HG03378 (cell line): ENCODE data around the gene GPC3.
"Not testable (repeated sequence)": the region's sequence is repeated elsewhere in the genome, so short reads cannot be mapped to it uniquely, and the experiment has no call there.

Source experiments
- ATAC-seq: cut with Tn5 transposase; IDR thresholded peaks from one replicate; pipeline ENCODE4 v1.9.1; 2021; ENCODE audit warnings: mild to moderate bottlenecking, moderate library complexity; ENCODE audit not compliant: unreplicated experiment

Gene GPC3

GRCh38 chrX:133905305-133905704 is 80.1 kb downstream of the GPC3 start:
- no peak for ATAC-seq

DNA sequence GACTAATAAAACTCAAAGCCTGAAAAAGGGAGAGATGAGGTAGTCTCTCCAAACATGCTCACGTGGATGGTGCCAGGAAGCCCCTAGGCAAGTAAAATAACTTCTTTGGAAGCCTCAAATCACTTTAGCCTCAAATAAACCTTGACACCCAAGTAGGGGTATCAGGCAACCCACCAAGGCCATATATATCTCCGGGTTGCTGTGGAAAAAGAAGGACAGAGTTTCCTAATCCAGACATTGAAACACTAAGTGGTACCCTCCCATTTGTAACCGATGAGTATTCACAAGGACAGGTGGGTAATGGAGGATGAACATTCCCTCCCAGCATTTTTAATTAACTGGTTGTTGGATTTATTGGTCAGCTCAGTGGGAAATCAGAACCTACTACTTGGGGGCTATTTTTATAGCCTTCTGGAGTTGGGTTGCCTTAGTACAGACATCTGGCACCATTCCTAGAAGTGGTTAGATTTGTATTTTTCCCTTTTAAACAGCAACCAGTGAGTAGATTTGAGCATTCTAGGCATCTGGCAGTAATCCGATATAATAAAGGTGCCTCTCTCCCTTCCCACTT is 87.7 kb downstream of the GPC3 start:
- no peak for ATAC-seq

DNA sequence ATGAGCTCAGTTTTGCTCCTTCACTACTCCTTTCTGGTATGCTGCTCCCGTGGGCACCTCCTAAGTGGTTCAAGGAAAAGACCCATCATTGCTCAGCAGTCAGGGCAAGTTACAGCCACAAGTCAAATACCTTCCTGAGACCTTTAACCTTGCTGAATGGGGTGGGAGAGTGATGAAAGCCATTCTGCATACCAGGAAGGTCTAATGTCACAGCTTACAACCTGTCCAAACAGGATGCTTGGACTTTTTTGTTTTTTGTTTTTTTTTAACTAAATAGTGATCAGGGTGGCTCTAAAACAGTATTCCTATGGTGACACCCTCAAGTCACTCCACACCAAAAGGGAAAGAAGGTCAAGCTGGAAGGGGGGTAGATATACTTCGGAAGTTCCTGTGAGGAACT is 93.1 kb downstream of the GPC3 start:
- ATAC-seq: no peak

DNA sequence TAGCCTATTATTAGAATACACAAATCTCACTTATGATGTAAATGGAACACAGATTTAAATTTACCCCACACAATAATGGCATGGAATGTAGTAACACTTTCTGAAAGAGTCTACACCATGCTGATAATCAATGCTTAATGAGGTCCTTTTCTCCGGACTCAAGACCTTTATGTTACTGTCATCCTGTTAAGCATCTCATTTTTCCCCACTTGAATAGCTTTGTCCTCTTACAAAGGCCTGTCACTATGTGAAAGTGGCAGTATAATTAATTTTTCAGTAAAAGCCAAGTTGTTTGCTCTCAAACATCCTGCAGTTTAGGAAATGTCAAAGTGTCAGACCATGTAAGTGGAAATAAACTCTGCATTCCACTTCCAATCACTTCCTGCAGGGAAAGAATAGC is 96.4 kb downstream of the GPC3 start:
- ATAC-seq: no peak

- ATAC-seq: not testable (repeated sequence)
Measured at GRCh38 chrX:133888084-133888483, 97.3 kb downstream of the GPC3 start.

DNA sequence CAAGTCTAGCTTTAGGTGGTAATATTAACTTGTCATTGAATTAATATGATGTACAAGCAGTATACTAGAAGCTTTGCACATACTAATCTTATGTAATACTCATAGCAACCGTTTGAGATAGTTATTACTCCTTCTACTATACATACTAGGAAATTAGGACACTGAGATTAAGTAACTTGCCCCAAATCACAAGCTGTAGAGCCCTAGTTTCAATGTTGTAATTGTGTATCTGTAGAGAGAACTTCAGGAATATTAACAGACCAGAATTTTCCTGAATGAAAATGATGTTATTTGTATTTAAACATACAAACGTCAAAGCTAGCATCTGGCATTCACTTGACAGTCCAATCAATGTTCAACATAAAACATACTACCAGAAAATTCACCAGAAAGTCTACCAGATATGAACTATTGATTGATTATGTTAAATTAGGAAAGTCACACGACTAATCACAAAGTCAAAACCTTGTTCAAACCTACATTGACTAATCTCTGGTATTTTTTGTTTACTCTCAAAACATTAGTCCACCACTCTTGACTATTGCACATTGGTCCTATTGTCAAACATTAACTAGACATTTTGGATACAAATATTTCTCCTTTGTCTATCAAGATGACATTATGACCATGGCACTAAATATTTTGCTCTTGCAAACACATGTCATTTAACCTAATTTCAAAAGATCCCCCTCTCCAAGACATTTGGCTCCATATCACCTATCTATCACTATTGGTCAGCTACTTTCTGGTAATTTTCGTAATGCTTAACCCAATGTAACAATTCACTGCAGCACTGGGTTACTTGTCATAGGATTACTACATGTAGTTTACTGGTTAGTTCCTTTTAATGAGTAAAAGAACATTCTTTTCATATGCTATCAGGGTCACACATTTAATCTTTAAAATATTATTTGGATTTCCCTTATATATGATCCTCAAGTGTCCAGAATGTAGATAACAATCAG is 100.7 kb downstream of the GPC3 start:
- no peak for ATAC-seq

GRCh38 chrX:133881893-133882292 is 103.5 kb downstream of the GPC3 start:
- ATAC-seq: no peak

- ATAC-seq: no peak
Measured at GRCh38 chrX:133881007-133881406, 104.4 kb downstream of the GPC3 start.

GRCh38 chrX:133880032-133880443 is 105.4 kb downstream of the GPC3 start:
- ATAC-seq: no peak

DNA sequence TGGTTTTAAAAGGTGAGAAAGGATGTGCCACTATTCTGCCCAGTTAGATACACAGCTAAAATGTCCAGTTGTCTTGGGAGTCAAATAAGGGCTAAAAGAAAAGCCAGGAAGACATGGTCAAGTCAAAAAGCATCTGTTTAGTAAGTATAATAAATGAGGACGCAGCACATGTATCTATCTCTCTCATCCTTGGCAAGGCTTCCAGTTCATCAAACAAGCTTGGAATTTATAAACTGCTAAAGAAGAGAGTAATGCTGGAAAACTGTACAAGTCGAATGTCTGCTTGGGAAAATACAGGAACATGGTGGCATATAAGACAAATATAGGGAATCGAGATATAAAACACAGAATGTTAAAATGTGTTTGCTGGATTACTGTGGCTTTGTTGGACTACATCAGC is 106.7 kb downstream of the GPC3 start:
- ATAC-seq: no peak

DNA sequence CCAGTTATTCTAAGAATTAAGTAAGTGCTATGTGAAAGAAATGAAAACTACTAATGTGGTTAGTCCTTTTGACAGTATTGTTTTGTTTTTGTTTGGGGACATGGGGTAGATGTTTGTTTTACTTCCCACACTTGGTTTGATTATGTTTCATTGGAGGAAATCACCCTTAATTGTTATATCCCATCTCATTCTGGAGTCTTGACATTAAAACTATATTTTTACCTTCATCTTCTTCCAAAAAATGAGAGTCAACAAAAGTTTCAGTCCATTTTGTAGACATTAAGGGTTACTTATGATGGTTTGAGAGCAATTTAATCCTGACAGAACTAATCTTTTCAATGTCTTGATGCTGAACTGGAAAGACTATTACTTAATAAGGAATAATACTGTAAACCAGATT is 108.7 kb downstream of the GPC3 start:
- no peak for ATAC-seq

- ATAC-seq: no peak
Measured at GRCh38 chrX:133869270-133869669, 116.1 kb downstream of the GPC3 start.

- no peak for ATAC-seq
Measured at GRCh38 chrX:133868682-133869081, 116.7 kb downstream of the GPC3 start.

DNA sequence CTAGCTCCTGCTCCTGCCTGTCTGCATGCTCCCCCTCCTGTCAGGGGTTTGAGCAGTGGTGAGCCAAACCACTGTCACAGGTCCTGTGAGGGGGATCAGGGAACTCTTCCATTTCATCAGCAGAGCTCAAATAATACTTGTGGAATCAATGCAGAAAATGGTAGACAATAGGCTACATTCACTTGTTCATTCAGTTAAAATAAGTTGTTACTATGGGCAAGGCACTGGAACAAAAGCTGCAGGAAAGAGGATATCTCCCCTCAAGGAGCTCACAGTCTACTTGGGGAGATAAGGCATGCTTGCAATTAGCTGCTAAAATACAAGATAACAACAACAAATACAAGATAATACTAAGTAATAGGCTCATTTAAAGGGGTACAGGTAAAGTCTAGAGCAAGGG is 117.1 kb downstream of the GPC3 start:
- no peak for ATAC-seq

DNA sequence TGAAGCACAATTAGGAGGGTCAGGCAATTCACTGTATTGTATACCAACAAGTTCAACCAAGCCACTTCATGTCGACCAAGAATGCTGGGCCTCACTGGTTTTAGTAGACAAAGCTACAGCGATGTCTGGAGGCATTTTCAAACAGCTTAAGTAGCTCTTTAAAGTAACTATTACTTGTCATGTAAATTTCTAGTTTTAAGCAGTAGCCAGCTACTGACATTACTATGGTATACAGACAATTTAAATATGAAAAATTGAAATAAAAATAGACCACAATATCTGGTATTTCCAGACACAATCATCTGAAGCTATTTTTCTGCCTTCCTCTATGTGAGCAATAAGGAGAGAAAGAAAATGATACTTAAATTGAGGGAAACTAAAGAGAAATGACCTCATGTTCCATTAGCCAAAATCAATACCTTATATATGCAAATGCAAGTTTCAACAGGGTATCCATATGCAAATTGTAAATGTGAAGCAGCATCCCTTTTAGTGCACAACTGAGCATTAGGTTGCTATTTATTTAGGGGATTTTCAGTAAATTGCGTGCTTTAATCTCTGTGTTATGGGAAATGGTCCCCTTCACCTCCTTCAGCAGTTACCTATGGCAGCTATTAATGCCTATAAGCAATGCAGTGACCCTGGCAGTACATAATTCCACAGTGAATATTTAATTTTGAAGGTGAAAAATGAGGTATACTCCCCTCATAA is 119.5 kb downstream of the GPC3 start:
- ATAC-seq: no peak

- ATAC-seq: no peak
Measured at GRCh38 chrX:133864236-133864635, 121.2 kb downstream of the GPC3 start.

GRCh38 chrX:133859860-133860259 is 125.5 kb downstream of the GPC3 start:
- no peak for ATAC-seq

GRCh38 chrX:133859336-133859735 is 126.1 kb downstream of the GPC3 start:
- no peak for ATAC-seq

DNA sequence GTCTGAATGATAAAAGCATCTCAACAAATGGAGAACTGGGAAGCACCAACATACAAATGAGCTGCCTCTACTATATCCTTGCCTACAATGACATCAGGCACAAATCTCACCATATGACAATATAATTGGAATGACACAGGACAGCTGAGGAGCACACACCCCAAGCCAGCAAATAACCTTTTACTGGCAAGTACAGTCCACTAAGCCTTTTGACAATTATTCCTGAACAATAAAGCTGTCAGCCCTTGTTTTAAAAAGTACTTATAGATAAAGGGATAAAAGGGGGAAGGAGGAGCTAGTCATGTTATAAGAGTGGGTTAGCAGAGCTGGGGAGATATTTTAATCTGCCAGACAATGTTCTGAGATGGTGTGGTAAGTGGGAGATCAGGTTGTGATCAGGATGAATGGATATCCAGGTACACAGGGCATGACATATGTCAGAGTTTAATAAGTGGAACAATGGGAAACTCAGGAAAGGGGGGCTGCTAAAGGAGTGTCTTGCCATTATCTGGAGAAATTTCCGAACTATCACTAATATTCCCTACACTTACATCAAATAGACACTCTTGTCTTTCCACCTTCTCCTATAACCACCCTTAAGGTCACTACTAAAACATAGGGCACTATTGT is 127.6 kb downstream of the GPC3 start:
- ATAC-seq: no peak

DNA sequence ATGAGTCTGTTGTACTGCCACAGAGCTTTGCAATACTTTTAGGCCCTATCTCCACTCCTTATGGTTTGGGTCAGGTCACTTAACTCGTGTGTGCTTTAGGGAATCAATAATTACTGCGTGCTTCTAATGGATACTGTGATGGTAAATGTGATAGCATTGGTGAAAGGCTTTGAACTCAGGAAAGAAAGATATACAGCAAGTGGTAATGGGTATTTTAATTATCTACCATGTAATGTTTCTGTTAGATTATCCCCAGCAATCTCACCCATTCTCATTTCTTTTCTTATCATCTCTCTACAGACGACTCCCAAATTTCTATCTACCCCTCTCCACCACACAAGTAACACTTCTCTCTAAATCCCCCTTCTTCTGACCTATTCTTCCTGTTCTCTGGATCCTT is 128.6 kb downstream of the GPC3 start:
- ATAC-seq: no peak

- no peak for ATAC-seq
Measured at GRCh38 chrX:133854290-133854689, 131.1 kb downstream of the GPC3 start.
